ENCODE results near the gene G2E3. TPM values are rescaled to one million over a fixed set of nuclear protein-coding genes. Genes with fewer than 3 reads are reported as not detected.

Gene G2E3
- total RNA-seq, 1 donor from 2014 or later = 39.3 TPM

- H3K9me3 Mint-ChIP-seq = peaks cover 21% of the 10 kb centered on the region
- H3K36me3 Mint-ChIP-seq = peaks cover 26% of the 10 kb centered on the region
- H3K27ac Mint-ChIP-seq = no peak overlapping the region
- H3K27me3 Mint-ChIP-seq (ENCODE audit: low read depth) = no peaks in the 10 kb centered on the region
- no peak overlapping the region for H3K4me3 Mint-ChIP-seq
- DNase-seq (ENCODE audit: low spot score in 2 of 2, unreplicated experiment in 2 of 2) = no peak
- no peak for TF ChIP-seq CTCF (IDR thresholded peaks at IDR 0.05; ENCODE audit: unreplicated experiment)
- H3K4me1 Mint-ChIP-seq = peaks cover 22% of the 10 kb centered on the region
Observed at GRCh38 chr14:30564235-30564867, 5.4 kb downstream of the G2E3 start.

GRCh38 chr14:30564868-30565248 lies 5.9 kb downstream of the G2E3 start:
- DNase-seq (ENCODE audit: low spot score in 2 of 2, unreplicated experiment in 2 of 2) = no peak
- peaks cover 26% of the 10 kb centered on the region for H3K36me3 Mint-ChIP-seq

GRCh38 chr14:30569216-30569902 lies 10.4 kb downstream of the G2E3 start:
- Mint-ChIP-seq H3K9me3 (peaks cover 13% of the 10 kb centered on the region), H3K27me3 (ENCODE audit: low read depth) (no peaks in the 10 kb centered on the region), H3K27ac (peak overlapping the region; percentile 54), H3K36me3 (peaks cover 20% of the 10 kb centered on the region), H3K4me3 (no peak overlapping the region), H3K4me1 (peaks cover 33% of the 10 kb centered on the region)
- DNase-seq (ENCODE audit: low spot score in 2 of 2, unreplicated experiment in 2 of 2) = no peak
- TF ChIP-seq CTCF (IDR thresholded peaks at IDR 0.05; ENCODE audit: unreplicated experiment) = no peak

More at GRCh38 chr14:30564868-30565248, 5.9 kb downstream of the G2E3 start:
- Mint-ChIP-seq H3K27me3 (ENCODE audit: low read depth) (no peaks in the 10 kb centered on the region), H3K4me1 (peaks cover 25% of the 10 kb centered on the region), H3K27ac (no peak overlapping the region), H3K9me3 (peaks cover 21% of the 10 kb centered on the region), H3K4me3 (no peak overlapping the region)
- TF ChIP-seq CTCF (IDR thresholded peaks at IDR 0.05; ENCODE audit: unreplicated experiment) = no peak

GRCh38 chr14:30569903-30570226 lies 10.9 kb downstream of the G2E3 start:
- Mint-ChIP-seq H3K9me3 (peaks cover 13% of the 10 kb centered on the region), H3K27me3 (ENCODE audit: low read depth) (no peaks in the 10 kb centered on the region), H3K4me1 (peaks cover 33% of the 10 kb centered on the region), H3K27ac (peak overlapping the region; percentile 48), H3K4me3 (no peak overlapping the region), H3K36me3 (peaks cover 15% of the 10 kb centered on the region)
- no peak for DNase-seq (ENCODE audit: low spot score in 2 of 2, unreplicated experiment in 2 of 2)
- TF ChIP-seq CTCF (IDR thresholded peaks at IDR 0.05; ENCODE audit: unreplicated experiment) = no peak

GRCh38 chr14:30572237-30572636 lies 13.3 kb downstream of the G2E3 start:
- TF ChIP-seq CTCF (IDR thresholded peaks at IDR 0.05; ENCODE audit: unreplicated experiment) = no peak
- peaks cover 9% of the 10 kb centered on the region for H3K9me3 Mint-ChIP-seq
- no peak for DNase-seq (ENCODE audit: low spot score in 2 of 2, unreplicated experiment in 2 of 2)
- H3K27ac Mint-ChIP-seq = peak overlapping the region; percentile 49
- no peaks in the 10 kb centered on the region for H3K27me3 Mint-ChIP-seq (ENCODE audit: low read depth)
- no peaks in the 10 kb centered on the region for H3K36me3 Mint-ChIP-seq
- H3K4me1 Mint-ChIP-seq = peaks cover 33% of the 10 kb centered on the region
- no peak overlapping the region for H3K4me3 Mint-ChIP-seq

Data from mesothelial cell of epicardium (in vitro differentiated cells).